HCT116 (cell line): Measurements from ENCODE around the gene MINDY3.

Experiments
- CTCF ChIP-seq, 3 experiments: fragments of 200-600 bp in 1 of 3; sonication (generic) in 1 of 3; IDR thresholded peaks in 2 of 3; conservative IDR thresholded peaks in 1 of 3; 2 replicates each; pipeline ENCODE4 v1.5.1; 2012 to 2017; ENCODE audit warnings: low read depth in 2 of 3, low read length in 2 of 3, antibody characterized with exemption in 1 of 3, borderline replicate concordance in 1 of 3, control low read depth in 1 of 3, mild to moderate bottlenecking in 1 of 3, mixed read lengths in 1 of 3, mixed run types in 1 of 3, moderate library complexity in 1 of 3; ENCODE audit not compliant: insufficient read depth in 1 of 3
- EZH2 ChIP-seq: fragments of 200-600 bp; sonication (generic); IDR thresholded peaks from 2 replicates; pipeline ENCODE4 v1.6.1; 2017; ENCODE audit warnings: antibody characterized with exemption, mixed run types
- EZH2phosphoT487 ChIP-seq: fragments of 200-600 bp; IDR thresholded peaks from 2 replicates; pipeline ENCODE4 v1.6.1; 2018; ENCODE audit warnings: antibody characterized with exemption, borderline replicate concordance
- POLR2A ChIP-seq: IDR thresholded peaks from 2 replicates; pipeline ENCODE4 v1.7.0; 2011; ENCODE audit warnings: borderline replicate concordance; ENCODE audit not compliant: insufficient read depth, insufficient read length; ENCODE audit errors: extremely low read depth
- POLR2AphosphoS5 ChIP-seq: IDR thresholded peaks from 2 replicates; pipeline ENCODE4 v1.6.1; 2011; ENCODE audit warnings: mild to moderate bottlenecking, low read depth, low read length, moderate library complexity
- SIN3A ChIP-seq: IDR thresholded peaks from 2 replicates; pipeline ENCODE4 v1.6.1; 2012; ENCODE audit warnings: low read depth
- SP1 ChIP-seq: IDR thresholded peaks from 2 replicates; pipeline ENCODE4 v1.6.1; 2012; ENCODE audit warnings: low read depth
- YY1 ChIP-seq: IDR thresholded peaks from 2 replicates; pipeline ENCODE4 v1.6.1; 2011; ENCODE audit warnings: low read length, low read depth, moderate library complexity, mild to moderate bottlenecking; ENCODE audit not compliant: insufficient replicate concordance; ENCODE audit errors: extremely low read depth
- ZBTB33 ChIP-seq: IDR thresholded peaks from 2 replicates; pipeline ENCODE4 v1.6.1; 2011; ENCODE audit warnings: mild to moderate bottlenecking, low read length, moderate library complexity; ENCODE audit not compliant: insufficient replicate concordance; ENCODE audit errors: extremely low read depth

DNA sequence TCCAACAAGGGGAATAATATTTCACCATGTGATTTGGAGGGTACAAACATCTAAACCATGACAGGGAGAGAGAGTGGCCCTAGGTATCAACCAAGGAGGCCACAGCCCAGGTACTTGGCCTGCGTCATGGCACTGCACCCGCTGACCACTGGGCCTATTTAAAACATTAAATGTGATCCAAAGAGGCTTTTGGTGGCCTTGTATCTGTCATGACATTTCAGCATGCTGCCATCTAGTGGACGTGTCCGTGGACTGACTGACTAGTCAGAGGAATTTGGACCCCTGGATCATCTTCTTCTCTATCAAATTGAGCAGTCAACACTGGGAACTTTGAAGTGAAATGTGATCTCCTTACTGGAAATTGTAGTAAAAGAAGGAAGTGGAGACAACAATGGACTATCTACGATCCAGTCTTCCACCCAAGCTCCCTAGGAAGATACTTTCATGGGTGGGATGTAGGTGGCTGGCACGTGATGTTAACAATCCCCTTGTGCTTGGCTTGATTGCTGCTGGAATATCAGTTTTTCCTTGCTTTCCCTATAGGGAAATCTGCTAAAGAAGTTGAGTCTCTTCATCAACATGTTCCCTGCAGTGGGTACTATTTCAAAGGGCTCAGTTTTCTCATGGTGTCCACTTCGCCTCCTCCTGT is 116.0 kb downstream of the MINDY3 start:
- TF ChIP-seq POLR2A = no peak
- TF ChIP-seq POLR2AphosphoS5 = no peak
- TF ChIP-seq CTCF (IDR thresholded peaks at IDR 0.05 in 2 of 3, conservative IDR thresholded peaks at IDR 0.05 in 1 of 3; ENCODE audit: borderline replicate concordance in 1 of 3, insufficient read depth in 1 of 3, low read depth in 2 of 3, low read length in 2 of 3) = peak; percentile 40 to 86 (median 72); a peak in 5 of 6 replicates
- TF ChIP-seq YY1 = no peak
- no peak for TF ChIP-seq ZBTB33
- TF ChIP-seq EZH2phosphoT487 = no peak
- no peak for TF ChIP-seq SP1
- TF ChIP-seq SIN3A = no peak
- no peak for TF ChIP-seq EZH2
